Hepatocyte (in vitro differentiated cells): ENCODE data around the gene EHMT2. TPM values are rescaled to one million over a fixed set of nuclear protein-coding genes. Genes with fewer than 3 reads are reported as not detected.
A peak's percentile ranks its signal among the peaks of the same experiment; 100 is the strongest.

Source experiments
- DNase-seq: peaks from one replicate; pipeline ENCODE4 v3.0.0-alpha.2; 2016; ENCODE audit warnings: low spot score
- H2AFZ ChIP-seq: fragments of 200-600 bp; sonication (generic); 2 replicates; pipeline ENCODE4 v1.6.0; 2016; ENCODE audit warnings: antibody characterized with exemption, mild to moderate bottlenecking
- H3K27ac ChIP-seq: fragments of 200-600 bp; sonication (generic); 2 replicates; pipeline ENCODE4 v1.5.1; 2016; ENCODE audit warnings: mild to moderate bottlenecking
- H3K27me3 ChIP-seq: fragments of 200-600 bp; sonication (generic); 2 replicates; pipeline ENCODE4 v1.6.1; 2016
- H3K36me3 ChIP-seq: fragments of 200-600 bp; sonication (generic); replicated peaks from 2 replicates; pipeline ENCODE4 v1.5.1; 2016; ENCODE audit warnings: low read depth; ENCODE audit not compliant: insufficient read depth
- H3K4me1 ChIP-seq: fragments of 200-600 bp; sonication (generic); 2 replicates; pipeline ENCODE4 v1.5.1; 2016; ENCODE audit warnings: mild to moderate bottlenecking, moderate library complexity; ENCODE audit not compliant: insufficient read depth
- H3K4me2 ChIP-seq: fragments of 200-600 bp; sonication (generic); 2 replicates; pipeline ENCODE4 v1.6.0; 2016
- H3K4me3 ChIP-seq: fragments of 200-600 bp; sonication (generic); 2 replicates; pipeline ENCODE4 v1.5.1; 2016; ENCODE audit warnings: mild to moderate bottlenecking
- H3K79me2 ChIP-seq: fragments of 200-600 bp; sonication (generic); 2 replicates; pipeline ENCODE4 v1.6.0; 2017; ENCODE audit warnings: mild to moderate bottlenecking
- H3K9me2 ChIP-seq: fragments of 200-600 bp; sonication (generic); replicated peaks from 2 replicates; pipeline ENCODE4 v1.6.0; 2017; ENCODE audit warnings: mild to moderate bottlenecking; ENCODE audit not compliant: insufficient read depth
- H3K9me3 ChIP-seq: fragments of 200-600 bp; sonication (generic); 2 replicates; pipeline ENCODE4 v1.5.1; 2016; ENCODE audit warnings: low read depth, mild to moderate bottlenecking
- H4K20me1 ChIP-seq: fragments of 200-600 bp; sonication (generic); 2 replicates; pipeline ENCODE4 v1.6.0; 2016; ENCODE audit warnings: mild to moderate bottlenecking; ENCODE audit not compliant: insufficient read depth, poor library complexity, severe bottlenecking
- CTCF ChIP-seq: fragments of 200-600 bp; sonication (generic); IDR thresholded peaks from 2 replicates; pipeline ENCODE4 v1.5.1; 2016; ENCODE audit warnings: antibody characterized with exemption, mild to moderate bottlenecking; ENCODE audit not compliant: poor library complexity
- EZH2 ChIP-seq: fragments of 200-600 bp; sonication (generic); IDR thresholded peaks from 2 replicates; pipeline ENCODE4 v1.6.1; 2016; ENCODE audit warnings: antibody characterized with exemption, mild to moderate bottlenecking, borderline replicate concordance
- EZH2phosphoT487 ChIP-seq: fragments of 200-600 bp; sonication (generic); IDR thresholded peaks from one replicate; pipeline ENCODE4 v1.6.1; 2018; ENCODE audit warnings: antibody characterized with exemption, mild to moderate bottlenecking, low read depth, moderate library complexity; ENCODE audit not compliant: unreplicated experiment, severe bottlenecking
- WGBS: methylation state at CpG from one replicate; pipeline ENCODE4 v1.1.6; 2016; ENCODE audit warnings: low lambda C conversion rate; ENCODE audit errors: missing lambda C conversion rate; 5-methylcytosine and 5-hydroxymethylcytosine counted together
- polyA plus RNA-seq: library from polyadenylated mRNA; unstranded; fragments of >200 nt; fragmentation: Nextera tagmentation; extraction: Ambion mirVana; gene quantifications from 2 replicates; pipeline ENCODE4 v1.2.1, GENCODE V29; 2016
- total RNA-seq: library from RNA; depleted of rRNA; stranded (reverse); fragments of >200 nt; gene quantifications from 2 replicates; pipeline ENCODE4 v1.2.3, GENCODE V29; 2014

EHMT2 gene
- total and polyA plus RNA-seq, 2 experiments from 2014 or later: 40.0 to 41.9 TPM

DNA sequence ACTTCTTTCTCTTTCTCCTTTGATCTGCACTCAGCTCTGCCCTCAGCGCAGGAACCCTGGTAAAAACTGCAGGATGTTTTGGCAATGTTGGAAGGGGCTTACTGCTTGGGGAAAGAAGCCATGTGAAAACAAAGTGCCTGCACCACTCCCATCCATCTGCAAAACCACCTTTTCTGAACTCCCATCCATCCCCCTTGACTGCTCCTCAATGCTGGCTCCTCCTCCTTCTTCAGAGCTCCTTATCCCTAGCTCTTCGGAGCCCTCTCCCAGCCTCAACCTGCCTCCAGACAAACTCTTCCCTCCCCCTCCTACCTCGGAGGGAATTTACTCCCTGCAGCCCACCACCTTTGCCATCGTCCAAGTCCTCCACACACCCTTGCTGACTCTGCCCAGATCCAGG lies 8.6 kb upstream of the EHMT2 start:
- Histone ChIP-seq H3K9me2 (no peaks in the 10 kb centered on the region), H4K20me1 (no peaks in the 10 kb centered on the region), H3K27ac (no peak overlapping the region), H3K4me1 (peaks cover 12% of the 10 kb centered on the region), H3K27me3 (no peaks in the 10 kb centered on the region), H3K79me2 (no peaks in the 10 kb centered on the region), H3K4me3 (no peak overlapping the region), H3K9me3 (no peaks in the 10 kb centered on the region), H3K36me3 (no peaks in the 10 kb centered on the region), H3K4me2 (no peak overlapping the region), H2AFZ (no peak overlapping the region)
- DNase-seq: no peak
- 32% methylated on average over 4 of the region's 4 CpGs for WGBS
- TF ChIP-seq EZH2 (no peak), CTCF (no peak), EZH2phosphoT487 (no peak)

DNA sequence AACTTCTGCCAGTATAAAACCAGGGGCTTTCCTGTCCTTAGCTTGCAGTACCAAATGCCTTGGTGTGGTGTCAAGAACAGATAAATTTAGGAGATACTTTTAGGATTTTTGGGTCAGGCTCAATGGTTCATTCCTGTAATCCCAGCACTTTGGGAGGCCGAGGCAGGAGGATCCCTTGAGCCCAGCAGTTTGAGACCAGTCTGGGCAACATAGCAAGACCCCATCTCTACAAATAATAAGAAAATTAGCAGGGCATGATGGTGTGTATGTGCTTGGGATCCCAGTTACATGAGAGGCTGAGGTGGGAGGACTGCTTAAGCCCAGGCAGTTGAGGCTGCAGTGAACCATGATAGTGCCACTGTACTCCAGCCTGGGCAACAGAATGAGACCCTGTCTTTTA lies 7.5 kb upstream of the EHMT2 start:
- no peaks in the 10 kb centered on the region for H4K20me1 ChIP-seq
- H2AFZ ChIP-seq: no peak overlapping the region
- H3K4me1 ChIP-seq: peaks cover 16% of the 10 kb centered on the region
- H3K4me2 ChIP-seq: no peak overlapping the region
- H3K9me2 ChIP-seq: no peaks in the 10 kb centered on the region
- TF ChIP-seq EZH2phosphoT487 (no peak), CTCF (no peak), EZH2 (no peak)
- no peak for DNase-seq
- no peak overlapping the region for H3K4me3 ChIP-seq
- H3K36me3 ChIP-seq: no peaks in the 10 kb centered on the region
- WGBS: 100% methylated on average over 1 of the region's 1 CpG
- peaks cover 4% of the 10 kb centered on the region for H3K79me2 ChIP-seq
- no peaks in the 10 kb centered on the region for H3K27me3 ChIP-seq
- H3K9me3 ChIP-seq: no peaks in the 10 kb centered on the region
- no peak overlapping the region for H3K27ac ChIP-seq

- peaks cover 12% of the 10 kb centered on the region for H3K79me2 ChIP-seq
- TF ChIP-seq EZH2 (no peak), EZH2phosphoT487 (no peak), CTCF (no peak)
- no peaks in the 10 kb centered on the region for H3K27me3 ChIP-seq
- H3K4me1 ChIP-seq: peaks cover 20% of the 10 kb centered on the region
- H2AFZ ChIP-seq: no peak overlapping the region
- no peak for DNase-seq
- H3K9me3 ChIP-seq: no peaks in the 10 kb centered on the region
- no peaks in the 10 kb centered on the region for H3K9me2 ChIP-seq
- WGBS: 52% methylated on average over 3 of the region's 3 CpGs
- peak overlapping the region; percentile 84 for H3K27ac ChIP-seq
- H3K4me3 ChIP-seq: no peak overlapping the region
- no peaks in the 10 kb centered on the region for H4K20me1 ChIP-seq
- H3K4me2 ChIP-seq: peak overlapping the region; percentile 21
- H3K36me3 ChIP-seq: no peaks in the 10 kb centered on the region
Observed at GRCh38 chr6:31903957-31904356, 6.5 kb upstream of the EHMT2 start.
